Neural cell (in vitro differentiated cells): ENCODE results near the gene DGKB. TPM values are rescaled to one million over a fixed set of nuclear protein-coding genes. Genes with fewer than 3 reads are reported as not detected.

Experiments
- H2AFZ ChIP-seq: fragments of 200-600, 300-800 bp; sonication (generic), shearing (Covaris generic); 2 replicates; pipeline ENCODE4 v1.6.0; 2014; ENCODE audit warnings: low read depth, mild to moderate bottlenecking, antibody characterized with exemption, low read length, moderate library complexity
- H3F3A ChIP-seq: fragments of 200-600 bp; shearing (Covaris generic); 2 replicates; pipeline ENCODE4 v1.6.1; 2016; ENCODE audit warnings: mild to moderate bottlenecking, moderate library complexity, mixed read lengths, antibody characterized with exemption, low read length; ENCODE audit not compliant: insufficient read depth, poor library complexity, severe bottlenecking
- H3K27ac ChIP-seq: fragments of 200-600, 300-800 bp; sonication (generic), shearing (Covaris generic); 2 replicates; pipeline ENCODE4 v1.5.1; 2014; ENCODE audit warnings: mild to moderate bottlenecking, low read length, moderate library complexity
- H3K27me3 ChIP-seq: fragments of 300-800, 200-600 bp; sonication (generic), shearing (Covaris generic); 2 replicates; pipeline ENCODE4 v1.6.0; 2014; ENCODE audit warnings: mild to moderate bottlenecking, low read depth, low read length, moderate library complexity; ENCODE audit not compliant: insufficient read depth
- H3K36me3 ChIP-seq: fragments of 300-800, 200-600 bp; sonication (generic), shearing (Covaris generic); 2 replicates; pipeline ENCODE4 v1.5.1; 2014; ENCODE audit warnings: mild to moderate bottlenecking, antibody characterized with exemption, low read length, moderate library complexity; ENCODE audit not compliant: insufficient read depth
- H3K4me2 ChIP-seq: fragments of 300-800, 200-600 bp; sonication (generic), shearing (Covaris generic); 2 replicates; pipeline ENCODE4 v1.6.0; 2014; ENCODE audit warnings: mild to moderate bottlenecking, low read length
- H3K4me3 ChIP-seq: fragments of 300-800, 200-600 bp; sonication (generic), shearing (Covaris generic); 2 replicates; pipeline ENCODE4 v1.5.1; 2014; ENCODE audit warnings: mild to moderate bottlenecking, low read length, moderate library complexity
- H3K79me2 ChIP-seq: fragments of 200-600 bp; shearing (Covaris generic); replicated peaks from 2 replicates; pipeline ENCODE4 v1.6.0; 2014; ENCODE audit warnings: mild to moderate bottlenecking, low read length, moderate library complexity; ENCODE audit not compliant: insufficient read depth
- H3K9ac ChIP-seq: fragments of 300-800, 200-600 bp; sonication (generic), shearing (Covaris generic); 2 replicates; pipeline ENCODE4 v1.6.1; 2016; ENCODE audit warnings: mild to moderate bottlenecking, low read length, mixed read lengths
- H3K9me2 ChIP-seq: fragments of 200-600 bp; shearing (Covaris generic); 2 replicates; pipeline ENCODE4 v1.6.1; 2016; ENCODE audit warnings: mild to moderate bottlenecking, low read length, mixed read lengths; ENCODE audit not compliant: insufficient read depth
- H3K9me3 ChIP-seq: fragments of 200-600, 300-800 bp; sonication (generic), shearing (Covaris generic); 2 replicates; pipeline ENCODE4 v1.6.1; 2016; ENCODE audit warnings: mild to moderate bottlenecking, mixed run types, low read length, moderate library complexity, mixed read lengths
- H4K20me1 ChIP-seq: fragments of 200-600 bp; shearing (Covaris generic); 2 replicates; pipeline ENCODE4 v1.6.1; 2016; ENCODE audit warnings: mild to moderate bottlenecking, mixed run types; ENCODE audit not compliant: insufficient read depth
- CTCF ChIP-seq: fragments of 450-650 bp; IDR thresholded peaks from 2 replicates; pipeline ENCODE4 v1.5.1; 2014; ENCODE audit warnings: antibody characterized with exemption, mild to moderate bottlenecking, moderate library complexity; ENCODE audit not compliant: poor library complexity, severe bottlenecking
- EP300 ChIP-seq: fragments of 450-650 bp; conservative IDR thresholded peaks from 2 replicates; pipeline ENCODE4 v1.6.1; 2014; ENCODE audit warnings: antibody characterized with exemption, mild to moderate bottlenecking, moderate library complexity; ENCODE audit not compliant: poor library complexity, severe bottlenecking
- EZH2 ChIP-seq: fragments of 200-600, 300-800 bp; shearing (Covaris generic), sonication (generic); IDR thresholded peaks from 2 replicates; pipeline ENCODE4 v1.6.1; 2014; ENCODE audit warnings: antibody characterized with exemption, low read length, borderline replicate concordance, mild to moderate bottlenecking; ENCODE audit not compliant: insufficient read depth, poor library complexity, severe bottlenecking
- MXI1 ChIP-seq: fragments of 450-650 bp; conservative IDR thresholded peaks from 2 replicates; pipeline ENCODE4 v1.6.1; 2014; ENCODE audit warnings: antibody characterized with exemption, mild to moderate bottlenecking; ENCODE audit not compliant: poor library complexity, severe bottlenecking
- POLR2AphosphoS5 ChIP-seq: IDR thresholded peaks from 2 replicates; pipeline ENCODE4 v1.6.1; 2012
- RAD21 ChIP-seq: fragments of 450-650 bp; conservative IDR thresholded peaks from 2 replicates; pipeline ENCODE4 v1.6.1; 2014; ENCODE audit warnings: antibody characterized with exemption, mild to moderate bottlenecking, moderate library complexity
- REST ChIP-seq: IDR thresholded peaks from 2 replicates; pipeline ENCODE4 v1.6.1; 2012; ENCODE audit warnings: borderline replicate concordance
- SMC3 ChIP-seq: fragments of 450-650 bp; conservative IDR thresholded peaks from 2 replicates; pipeline ENCODE4 v1.6.1; 2014; ENCODE audit warnings: antibody characterized with exemption, mild to moderate bottlenecking, moderate library complexity; ENCODE audit not compliant: poor library complexity
- TAF1 ChIP-seq: IDR thresholded peaks from 2 replicates; pipeline ENCODE4 v1.6.1; 2012; ENCODE audit warnings: low read depth
- polyA plus RNA-seq: library from polyadenylated mRNA; depleted of rRNA; stranded (reverse); fragments of >200 nt; gene quantifications from 2 replicates; pipeline ENCODE4 v1.2.3, GENCODE V29; 2014

DGKB gene
- polyA plus RNA-seq, 1 donor from 2014 or later, result 0.20 TPM

- no peak for TF ChIP-seq EZH2
- no peak for TF ChIP-seq EP300
- TF ChIP-seq RAD21, result no peak
- H4K20me1 ChIP-seq, result no peaks in the 10 kb centered on the region
Measured at GRCh38 chr7:14487701-14488395, 414.7 kb downstream of the DGKB start.

GRCh38 chr7:14483663-14484062, 418.9 kb downstream of the DGKB start:
- Histone ChIP-seq H3K79me2 (no peaks in the 10 kb centered on the region), H3K9ac (no peak overlapping the region), H3K4me3 (no peak overlapping the region), H3K36me3 (no peaks in the 10 kb centered on the region), H4K20me1 (no peaks in the 10 kb centered on the region), H3K9me2 (no peaks in the 10 kb centered on the region), H3K4me2 (no peak overlapping the region), H3K27ac (no peak overlapping the region), H3K9me3 (no peaks in the 10 kb centered on the region), H3K27me3 (no peaks in the 10 kb centered on the region), H3F3A (no peaks in the 10 kb centered on the region), H2AFZ (no peak overlapping the region)
- no peak for TF ChIP-seq EP300
- TF ChIP-seq CTCF, result no peak
- TF ChIP-seq RAD21, result no peak
- TF ChIP-seq TAF1, result no peak
- no peak for TF ChIP-seq REST
- TF ChIP-seq EZH2, result no peak
- TF ChIP-seq MXI1, result no peak
- TF ChIP-seq POLR2AphosphoS5, result no peak
- no peak for TF ChIP-seq SMC3

More at GRCh38 chr7:14487701-14488395, 414.7 kb downstream of the DGKB start:
- H3K79me2 ChIP-seq, result no peaks in the 10 kb centered on the region
- no peaks in the 10 kb centered on the region for H3K9me2 ChIP-seq
- no peaks in the 10 kb centered on the region for H3K36me3 ChIP-seq
- H3K9ac ChIP-seq, result no peak overlapping the region
- H3K4me2 ChIP-seq, result no peak overlapping the region
- no peaks in the 10 kb centered on the region for H3K9me3 ChIP-seq
- no peak overlapping the region for H2AFZ ChIP-seq
- H3K27ac ChIP-seq, result no peak overlapping the region
- H3F3A ChIP-seq, result no peaks in the 10 kb centered on the region
- no peak overlapping the region for H3K4me3 ChIP-seq
- no peaks in the 10 kb centered on the region for H3K27me3 ChIP-seq

GRCh38 chr7:14480281-14480680, 422.3 kb downstream of the DGKB start:
- Histone ChIP-seq H3K9ac (no peak overlapping the region), H3K79me2 (no peaks in the 10 kb centered on the region), H4K20me1 (no peaks in the 10 kb centered on the region), H3K9me2 (no peaks in the 10 kb centered on the region), H3K9me3 (no peaks in the 10 kb centered on the region), H3K27me3 (no peaks in the 10 kb centered on the region), H3K4me3 (no peak overlapping the region), H2AFZ (no peak overlapping the region), H3K4me2 (no peak overlapping the region), H3K27ac (no peak overlapping the region), H3F3A (no peaks in the 10 kb centered on the region), H3K36me3 (no peaks in the 10 kb centered on the region)
- no peak for TF ChIP-seq POLR2AphosphoS5
- no peak for TF ChIP-seq CTCF
- TF ChIP-seq TAF1, result no peak
